ENCODE results near the gene AOX1. TPM values are rescaled to one million over a fixed set of nuclear protein-coding genes. Genes with fewer than 3 reads are reported as not detected.
A peak's percentile ranks its signal among the peaks of the same experiment; 100 is the strongest.
"Not testable (repeated sequence)": the region's sequence is repeated elsewhere in the genome, so short reads cannot be mapped to it uniquely, and the experiment has no call there.

AOX1 gene
- total RNA-seq, 2 experiments from 2014 or later = 0.05 to 0.15 TPM

DNA sequence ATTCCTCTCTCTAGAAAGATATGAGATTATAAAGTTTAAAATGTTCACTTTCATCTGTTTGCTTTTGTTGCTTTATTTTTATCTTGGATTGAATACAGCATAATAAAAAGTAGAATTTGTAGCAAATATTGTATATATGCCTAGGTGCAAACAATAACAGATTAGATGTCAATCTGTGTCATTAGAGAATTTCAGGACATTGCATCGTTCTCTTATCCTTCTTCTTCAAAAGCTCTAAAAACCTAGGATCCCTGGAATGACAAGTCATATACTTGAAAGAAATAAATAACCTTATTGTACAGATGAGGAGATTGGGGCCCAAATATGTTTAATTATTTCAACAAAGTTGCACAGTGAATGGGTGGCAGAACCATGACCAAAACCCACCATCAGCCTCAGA is 123.1 kb downstream of the AOX1 start:
- Mint-ChIP-seq H3K27me3 (no peaks in the 10 kb centered on the region), H3K4me3 (no peak overlapping the region), H3K9me3 (no peaks in the 10 kb centered on the region), H3K27ac (no peak overlapping the region), H3K4me1 (peaks cover 23% of the 10 kb centered on the region), H3K36me3 (ENCODE audit: low read depth) (no peaks in the 10 kb centered on the region)
- DNase-seq = no peak
- ChIA-PET CTCF (interaction anchor here (1.6 kb wide), 1 partner anchor 8 kb away, joined by 3 read pairs; no protein-coding TSS in a partner anchor), POLR2A (no interaction called here)

- CTCF ChIA-PET = interaction anchor here (0.6 to 4.0 kb wide), 34 partner anchors 9 to 738 kb away, joined by 3 to 29 read pairs (median 4); partner anchors contain the start of genes CASP10, CLK1, NIF3L1 and ORC2
- Mint-ChIP-seq H3K36me3 (ENCODE audit: low read depth) (no peaks in the 10 kb centered on the region), H3K27me3 (no peaks in the 10 kb centered on the region), H3K27ac (peak overlapping the region; percentile 97), H3K4me1 (peaks cover 25% of the 10 kb centered on the region), H3K9me3 (peaks cover under 1% of the 10 kb centered on the region), H3K4me3 (peak overlapping the region; percentile 49)
- DNase-seq = peak; percentile 96
- POLR2A ChIA-PET = interaction anchor here (0.6 to 4.0 kb wide), 36 partner anchors 9 to 522 kb away, joined by 3 to 39 read pairs (median 4); partner anchors contain the start of genes BZW1, CASP10, CLK1 and NDUFB3
Measured at GRCh38 chr2:200713003-200713703, 127.3 kb downstream of the AOX1 start.

- Mint-ChIP-seq H3K27ac (peak overlapping the region; percentile 97), H3K4me3 (peak overlapping the region; percentile 49), H3K9me3 (peaks cover 5% of the 10 kb centered on the region), H3K4me1 (peaks cover 25% of the 10 kb centered on the region), H3K27me3 (peaks cover 5% of the 10 kb centered on the region), H3K36me3 (ENCODE audit: low read depth) (peaks cover 4% of the 10 kb centered on the region)
- CTCF ChIA-PET = interaction anchor here (0.6 to 4.0 kb wide), 28 partner anchors 8 to 737 kb away, joined by 3 to 29 read pairs (median 4); partner anchors contain the start of genes CASP10, CLK1, NIF3L1 and ORC2
- DNase-seq = peak; percentile 29
- POLR2A ChIA-PET = interaction anchor here (0.6 to 4.0 kb wide), 28 partner anchors 8 to 522 kb away, joined by 3 to 39 read pairs (median 5); partner anchors contain the start of genes BZW1, CASP10, CLK1 and NIF3L1
Measured at GRCh38 chr2:200713704-200714064, 127.9 kb downstream of the AOX1 start.

- CTCF ChIA-PET, H3K4me3 Mint-ChIP-seq, H3K9me3 Mint-ChIP-seq, DNase-seq, H3K27ac Mint-ChIP-seq: not testable (repeated sequence)
- POLR2A ChIA-PET = interaction anchor here (3.4 to 4.0 kb wide), 2 partner anchors 11 to 96 kb away, joined by 26 to 34 read pairs; partner anchors contain the start of gene BZW1
- Mint-ChIP-seq H3K36me3 (ENCODE audit: low read depth) (peaks cover 12% of the 10 kb centered on the region), H3K4me1 (peaks cover 25% of the 10 kb centered on the region), H3K27me3 (peaks cover 17% of the 10 kb centered on the region)
Measured at GRCh38 chr2:200715014-200715413, 129.2 kb downstream of the AOX1 start.

DNA sequence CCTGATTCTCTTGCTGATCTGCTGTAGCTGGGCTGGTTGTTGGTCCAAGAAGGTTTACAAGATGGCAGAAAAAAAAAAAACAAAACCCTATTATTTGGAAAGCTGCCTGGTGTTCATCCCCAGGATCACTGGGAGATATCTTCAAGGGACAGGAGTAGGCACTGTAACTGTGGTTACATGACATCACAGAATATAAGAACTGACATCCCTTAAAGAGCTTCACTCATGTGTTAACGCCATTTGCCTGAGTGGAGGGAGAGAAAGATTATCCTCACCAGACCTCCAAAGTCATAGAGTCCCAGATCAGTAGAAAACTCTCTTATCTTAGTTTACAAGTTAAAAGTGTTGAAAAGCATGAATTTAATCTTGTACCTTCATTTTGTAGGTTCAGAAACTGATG is 130.6 kb downstream of the AOX1 start:
- CTCF ChIA-PET = no interaction called here
- H3K9me3 Mint-ChIP-seq = peaks cover 5% of the 10 kb centered on the region
- no peak overlapping the region for H3K4me3 Mint-ChIP-seq
- POLR2A ChIA-PET = no interaction called here
- peaks cover 15% of the 10 kb centered on the region for H3K36me3 Mint-ChIP-seq (ENCODE audit: low read depth)
- H3K27ac Mint-ChIP-seq = no peak overlapping the region
- H3K4me1 Mint-ChIP-seq = peaks cover 23% of the 10 kb centered on the region
- peaks cover 22% of the 10 kb centered on the region for H3K27me3 Mint-ChIP-seq
- DNase-seq = no peak

Other genes starting within 250 kb of the AOX1 start
- 10 to 100 TPM; 17.5 to 18.8 TPM for gene KCTD18, start 75.9 kb upstream of the AOX1 start, total RNA-seq
- gene SGO2, start 59.8 kb upstream of the AOX1 start, total RNA-seq = 10 to 100 TPM; 44.2 to 45.3 TPM
- 100 to 1,000 TPM; 266 to 272 TPM for gene BZW1, start 225.9 kb downstream of the AOX1 start, total RNA-seq

Data from activated CD4-positive, alpha-beta memory T cell treated with anti-CD3 and anti-CD28 coated beads, Interleukin-2, amount 10 ng/mL, durations not matched to agents 7 days and 5 days (primary cell).